ENCODE results near the gene KCNAB1. TPM values are rescaled to one million over a fixed set of nuclear protein-coding genes. Genes with fewer than 3 reads are reported as not detected.

The KCNAB1 gene
- total and polyA plus RNA-seq, 2 donors (not counting 1 experiment from before 2014, with no cell fraction given) = not detected

DNA sequence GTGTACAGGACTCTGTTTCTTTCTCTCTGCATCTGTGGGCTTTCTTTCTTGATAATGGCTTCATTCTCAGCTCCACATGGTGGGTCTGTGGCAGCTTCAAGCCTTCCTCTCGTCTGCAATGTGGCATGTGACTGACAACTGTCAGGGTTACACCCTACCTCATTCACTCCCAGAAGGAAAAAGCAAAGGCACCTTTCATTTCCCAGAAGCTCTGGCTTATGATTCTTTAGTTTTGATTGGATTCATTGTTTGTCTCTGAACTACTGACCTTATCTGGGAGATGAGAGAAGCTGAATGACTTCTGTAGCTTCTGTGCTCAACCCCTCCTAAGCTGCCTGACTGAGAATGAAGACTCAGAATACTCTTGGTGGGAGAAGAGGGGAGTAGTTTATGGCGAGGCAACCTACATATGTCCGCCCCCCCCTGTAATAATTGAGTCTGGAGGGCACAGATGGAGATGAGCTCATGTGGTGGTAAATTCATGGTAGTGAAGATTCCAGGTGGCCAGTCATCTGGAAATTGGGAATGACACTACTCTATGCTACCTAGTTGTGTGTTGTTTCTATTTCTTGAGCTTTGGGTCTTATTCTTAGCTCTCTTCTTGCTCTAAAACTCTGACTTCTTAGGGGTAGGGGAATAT lies 38.4 kb downstream of the KCNAB1 start:
- Histone ChIP-seq H3K79me2 (ENCODE audit: control insufficient read depth, insufficient read depth, low read length) (no peaks in the 10 kb centered on the region), H2AFZ (ENCODE audit: insufficient read depth, low read depth, low read length, poor library complexity, severe bottlenecking) (no peak overlapping the region), H3K36me3 (replicated peaks in 1 of 2; ENCODE audit: control extremely low read depth in 1 of 2, control insufficient read depth in 1 of 2, extremely low read depth in 1 of 2, insufficient read depth in 2 of 2, low read length in 1 of 2) (no peaks in the 10 kb centered on the region), H3K4me2 (replicated peaks; ENCODE audit: low read depth, low read length, poor library complexity, severe bottlenecking) (no peak overlapping the region), H3K27me3 (replicated peaks in 1 of 4; ENCODE audit: control extremely low read depth in 1 of 4, control insufficient read depth in 3 of 4, insufficient read depth in 4 of 4, low read length in 3 of 4) (no peaks in the 10 kb centered on the region), H3K9me3 (ENCODE audit: control extremely low read depth in 1 of 3, control insufficient read depth in 2 of 3, insufficient read depth in 1 of 3, low read length in 2 of 3) (peaks cover 0 to 3% (median 0%) of the 10 kb centered on the region in 3 donors), H3K4me1 (ENCODE audit: control insufficient read depth in 2 of 2, insufficient read depth in 2 of 2, low read length in 2 of 2) (peaks cover 6 to 9% of the 10 kb centered on the region in 2 donors), H3K27ac (ENCODE audit: low read length in 2 of 2) (no peak overlapping the region), H3K4me3 (ENCODE audit: control extremely low read depth in 1 of 5, extremely low read depth in 1 of 5, insufficient read depth in 1 of 5, low read depth in 2 of 5, low read length in 4 of 5) (no peak overlapping the region), H3K9ac (ENCODE audit: low read length) (no peak overlapping the region), H4K20me1 (ENCODE audit: control insufficient read depth, insufficient read depth, low read length, poor library complexity, severe bottlenecking) (no peaks in the 10 kb centered on the region)
- no peak for TF ChIP-seq EZH2 (IDR thresholded peaks at IDR 0.05; ENCODE audit: borderline replicate concordance, insufficient read depth, low read depth, low read length, poor library complexity, severe bottlenecking)
- TF ChIP-seq, protein P1, sequence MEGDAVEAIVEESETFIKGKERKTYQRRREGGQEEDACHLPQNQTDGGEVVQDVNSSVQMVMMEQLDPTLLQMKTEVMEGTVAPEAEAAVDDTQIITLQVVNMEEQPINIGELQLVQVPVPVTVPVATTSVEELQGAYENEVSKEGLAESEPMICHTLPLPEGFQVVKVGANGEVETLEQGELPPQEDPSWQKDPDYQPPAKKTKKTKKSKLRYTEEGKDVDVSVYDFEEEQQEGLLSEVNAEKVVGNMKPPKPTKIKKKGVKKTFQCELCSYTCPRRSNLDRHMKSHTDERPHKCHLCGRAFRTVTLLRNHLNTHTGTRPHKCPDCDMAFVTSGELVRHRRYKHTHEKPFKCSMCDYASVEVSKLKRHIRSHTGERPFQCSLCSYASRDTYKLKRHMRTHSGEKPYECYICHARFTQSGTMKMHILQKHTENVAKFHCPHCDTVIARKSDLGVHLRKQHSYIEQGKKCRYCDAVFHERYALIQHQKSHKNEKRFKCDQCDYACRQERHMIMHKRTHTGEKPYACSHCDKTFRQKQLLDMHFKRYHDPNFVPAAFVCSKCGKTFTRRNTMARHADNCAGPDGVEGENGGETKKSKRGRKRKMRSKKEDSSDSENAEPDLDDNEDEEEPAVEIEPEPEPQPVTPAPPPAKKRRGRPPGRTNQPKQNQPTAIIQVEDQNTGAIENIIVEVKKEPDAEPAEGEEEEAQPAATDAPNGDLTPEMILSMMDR (IDR thresholded peaks at IDR 0.05) = no peak
- DNase-seq (no peak), ATAC-seq (ENCODE audit: low read depth) (no peak)
- no peak overlapping the region for H3K27ac Mint-ChIP-seq
- CTCF ChIA-PET = interaction anchor here (0.6 to 1.8 kb wide), 3 partner anchors 10 to 384 kb away, joined by 4 to 5 read pairs (median 4); no protein-coding TSS in a partner anchor
- peaks cover 14% of the 10 kb centered on the region for H3K4me1 Mint-ChIP-seq
- intact Hi-C loops (cut with micrococcal nuclease) = loop anchor here (10.0 kb wide), 1 partner anchor 226 kb away; no protein-coding TSS in a partner anchor
- POLR2A ChIA-PET = no interaction called here
- peaks cover 10% of the 10 kb centered on the region for H3K27me3 Mint-ChIP-seq
- H3K9me3 Mint-ChIP-seq (ENCODE audit: insufficient read depth) = peaks cover 3% of the 10 kb centered on the region
- WGBS (ENCODE audit: insufficient coverage) = 87% methylated on average over 3 of the region's 3 CpGs
- no peak overlapping the region for H3K4me3 Mint-ChIP-seq

DNA sequence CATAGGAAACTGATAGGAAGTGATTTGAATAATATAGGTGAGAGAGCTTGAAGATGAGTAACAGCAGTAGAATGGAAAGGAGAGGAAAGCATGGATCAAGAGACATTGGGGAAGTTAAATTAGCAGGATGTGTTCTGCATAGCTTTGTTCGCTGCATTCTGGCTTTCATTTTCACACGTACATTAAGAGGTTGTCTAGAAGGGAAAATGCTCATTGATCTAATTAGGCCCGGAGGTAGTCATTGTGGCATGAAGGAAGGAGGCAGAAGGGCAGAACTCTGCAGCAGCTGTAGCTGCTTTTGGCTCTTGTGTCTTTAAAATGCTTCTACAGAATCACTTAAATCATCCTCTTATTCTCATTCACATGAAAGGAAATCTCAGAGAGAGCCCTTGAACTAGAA lies 40.3 kb downstream of the KCNAB1 start:
- no peaks in the 10 kb centered on the region for H3K27me3 ChIP-seq (replicated peaks in 1 of 4; ENCODE audit: control extremely low read depth in 1 of 4, control insufficient read depth in 3 of 4, insufficient read depth in 4 of 4, low read length in 3 of 4)

More for the DNA sequence above, 40.3 kb downstream of the KCNAB1 start:
- WGBS (ENCODE audit: insufficient coverage) = 40% methylated on average over 1 of the region's 3 CpGs
- Histone ChIP-seq H3K9me3 (ENCODE audit: control extremely low read depth in 1 of 3, control insufficient read depth in 2 of 3, insufficient read depth in 1 of 3, low read length in 2 of 3) (peaks cover 0 to 3% (median 0%) of the 10 kb centered on the region in 3 donors), H3K79me2 (ENCODE audit: control insufficient read depth, insufficient read depth, low read length) (no peaks in the 10 kb centered on the region), H3K4me1 (ENCODE audit: control insufficient read depth in 2 of 2, insufficient read depth in 2 of 2, low read length in 2 of 2) (peaks cover 6 to 9% of the 10 kb centered on the region in 2 donors), H4K20me1 (ENCODE audit: control insufficient read depth, insufficient read depth, low read length, poor library complexity, severe bottlenecking) (no peaks in the 10 kb centered on the region), H2AFZ (ENCODE audit: insufficient read depth, low read depth, low read length, poor library complexity, severe bottlenecking) (peak overlapping the region; percentile 63), H3K27ac (ENCODE audit: low read length in 2 of 2) (no peak overlapping the region), H3K36me3 (replicated peaks in 1 of 2; ENCODE audit: control extremely low read depth in 1 of 2, control insufficient read depth in 1 of 2, extremely low read depth in 1 of 2, insufficient read depth in 2 of 2, low read length in 1 of 2) (no peaks in the 10 kb centered on the region), H3K4me2 (replicated peaks; ENCODE audit: low read depth, low read length, poor library complexity, severe bottlenecking) (peak overlapping the region; percentile 26), H3K9ac (ENCODE audit: low read length) (peak overlapping the region; percentile 32), H3K4me3 (ENCODE audit: control extremely low read depth in 1 of 5, extremely low read depth in 1 of 5, insufficient read depth in 1 of 5, low read depth in 2 of 5, low read length in 4 of 5) (no peak overlapping the region)
- peak; percentile 8 for DNase-seq
- no peak for TF ChIP-seq EZH2 (IDR thresholded peaks at IDR 0.05; ENCODE audit: borderline replicate concordance, insufficient read depth, low read depth, low read length, poor library complexity, severe bottlenecking)
- TF ChIP-seq, protein P1 (IDR thresholded peaks at IDR 0.05) = no peak
- Mint-ChIP-seq H3K9me3 (ENCODE audit: insufficient read depth) (peaks cover under 1% of the 10 kb centered on the region), H3K27ac (no peak overlapping the region), H3K27me3 (peaks cover 4% of the 10 kb centered on the region), H3K4me1 (peaks cover 14% of the 10 kb centered on the region), H3K4me3 (peak overlapping the region; percentile 62)
- ChIA-PET POLR2A (no interaction called here), CTCF (interaction anchor here (1.1 to 2.0 kb wide), 2 partner anchors 9 to 977 kb away, joined by 3 to 11 read pairs; no protein-coding TSS in a partner anchor)
- no peak for ATAC-seq (ENCODE audit: low read depth)
- intact Hi-C loops (cut with micrococcal nuclease) = no loop called here

Measured in B cell (primary cell).